HEK293T (cell line): Measurements from ENCODE around the gene PFN4.
"Not testable (repeated sequence)": the region's sequence is repeated elsewhere in the genome, so short reads cannot be mapped to it uniquely, and the experiment has no call there.

Source experiments
- CTCF ChIA-PET: fragments of 350-600 bp; formaldehyde crosslinking; extraction: SDS; loops from one replicate; lab custom pipeline; 2021; ENCODE audit warnings: antibody characterized with exemption, inconsistent platforms; lab: Yijun Ruan, JAX
- POLR2A ChIA-PET: fragments of 350-600 bp; formaldehyde crosslinking; extraction: SDS; loops from one replicate; lab custom pipeline; 2020; ENCODE audit warnings: antibody characterized with exemption, inconsistent platforms; lab: Yijun Ruan, JAX
- DNase-seq: peaks from one replicate; pipeline ENCODE4 v3.0.0; 2012; ENCODE audit warnings: mixed read lengths; ENCODE audit errors: extremely low spot score
- ARNT ChIP-seq: fragments of 450-650 bp; IDR thresholded peaks from 2 replicates; pipeline ENCODE4 v1.6.1; 2017; ENCODE audit warnings: mild to moderate bottlenecking
- BHLHE40 ChIP-seq: fragments of 450-650 bp; IDR thresholded peaks from 2 replicates; pipeline ENCODE4 v1.6.1; 2016; ENCODE audit warnings: mild to moderate bottlenecking, moderate library complexity, borderline replicate concordance
- CTBP1 ChIP-seq: fragments of 450-650 bp; IDR thresholded peaks from 2 replicates; pipeline ENCODE4 v1.6.1; 2016; ENCODE audit warnings: borderline replicate concordance
- ELF4 ChIP-seq: fragments of 450-650 bp; IDR thresholded peaks from 2 replicates; pipeline ENCODE4 v1.6.1; 2017; ENCODE audit warnings: antibody characterized with exemption
- FOXA1 ChIP-seq: fragments of 450-650 bp; IDR thresholded peaks from 2 replicates; pipeline ENCODE4 v1.6.1; 2016; ENCODE audit warnings: mild to moderate bottlenecking
- FOXK2 ChIP-seq: fragments of 450-650 bp; IDR thresholded peaks from 2 replicates; pipeline ENCODE4 v1.6.1; 2016; ENCODE audit warnings: mild to moderate bottlenecking
- FOXM1 ChIP-seq: fragments of 450-650 bp; IDR thresholded peaks from 2 replicates; pipeline ENCODE4 v1.6.1; 2017; ENCODE audit warnings: mild to moderate bottlenecking, borderline replicate concordance
- HDGF ChIP-seq: fragments of 450-650 bp; IDR thresholded peaks from 2 replicates; pipeline ENCODE4 v1.6.1; 2017; ENCODE audit warnings: antibody characterized with exemption, borderline replicate concordance
- L3MBTL2 ChIP-seq: fragments of 450-650 bp; conservative IDR thresholded peaks from 2 replicates; pipeline ENCODE4 v1.6.1; 2016; ENCODE audit warnings: mild to moderate bottlenecking
- LEF1 ChIP-seq: fragments of 450-650 bp; IDR thresholded peaks from 2 replicates; pipeline ENCODE4 v1.6.1; 2017; ENCODE audit warnings: mild to moderate bottlenecking, borderline replicate concordance
- NFRKB ChIP-seq: fragments of 450-650 bp; IDR thresholded peaks from 2 replicates; pipeline ENCODE4 v1.6.1; 2016; ENCODE audit warnings: mild to moderate bottlenecking, moderate library complexity
- SP1 ChIP-seq: fragments of 450-650 bp; IDR thresholded peaks from 2 replicates; pipeline ENCODE4 v1.6.1; 2017
- SUZ12 ChIP-seq: fragments of 450-650 bp; IDR thresholded peaks from 2 replicates; pipeline ENCODE4 v1.6.1; 2016; ENCODE audit warnings: mild to moderate bottlenecking
- TARDBP ChIP-seq: fragments of 450-650 bp; IDR thresholded peaks from 2 replicates; pipeline ENCODE4 v1.6.1; 2016
- ZNF384 ChIP-seq: fragments of 450-650 bp; IDR thresholded peaks from 2 replicates; pipeline ENCODE4 v1.6.1; 2016
- TF ChIP-seq, protein P1 (sequence below): fragments of 450-650 bp; IDR thresholded peaks from 2 replicates; pipeline ENCODE4 v1.6.1; 2016

Gene PFN4

GRCh38 chr2:24152413-24153197 lies 29.5 kb upstream of the PFN4 start:
- POLR2A ChIA-PET: no interaction called here

DNA sequence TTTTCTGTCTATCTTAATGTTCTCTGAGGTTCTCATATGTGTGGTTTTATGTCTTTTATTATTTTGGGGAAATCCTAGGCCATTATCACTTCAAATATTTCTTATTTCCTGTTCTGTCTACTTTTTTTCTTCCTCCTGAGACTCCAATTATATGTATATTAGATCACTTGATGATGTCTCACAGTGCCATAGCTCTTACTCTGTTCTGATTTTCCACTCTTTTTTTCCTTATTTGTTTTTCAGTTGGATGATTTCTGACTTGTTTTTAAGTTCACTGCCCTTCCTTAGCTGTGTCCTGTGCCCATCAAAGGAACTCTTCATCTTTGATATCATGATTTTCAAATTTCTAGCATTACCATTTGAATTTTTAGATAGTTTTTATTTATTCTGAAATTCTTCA lies 24.2 kb upstream of the PFN4 start:
- POLR2A ChIA-PET: no interaction called here
- no peak for TF ChIP-seq L3MBTL2
- TF ChIP-seq ARNT: no peak
- TF ChIP-seq HDGF: no peak
- no peak for TF ChIP-seq FOXM1
- DNase-seq: no peak
- CTCF ChIA-PET: no interaction called here

More at GRCh38 chr2:24152413-24153197, 29.5 kb upstream of the PFN4 start:
- CTCF ChIA-PET: no interaction called here
- TF ChIP-seq NFRKB (no peak), BHLHE40 (no peak), CTBP1 (no peak), FOXA1 (no peak), FOXM1 (no peak), FOXK2 (no peak)
- DNase-seq: no peak

DNA sequence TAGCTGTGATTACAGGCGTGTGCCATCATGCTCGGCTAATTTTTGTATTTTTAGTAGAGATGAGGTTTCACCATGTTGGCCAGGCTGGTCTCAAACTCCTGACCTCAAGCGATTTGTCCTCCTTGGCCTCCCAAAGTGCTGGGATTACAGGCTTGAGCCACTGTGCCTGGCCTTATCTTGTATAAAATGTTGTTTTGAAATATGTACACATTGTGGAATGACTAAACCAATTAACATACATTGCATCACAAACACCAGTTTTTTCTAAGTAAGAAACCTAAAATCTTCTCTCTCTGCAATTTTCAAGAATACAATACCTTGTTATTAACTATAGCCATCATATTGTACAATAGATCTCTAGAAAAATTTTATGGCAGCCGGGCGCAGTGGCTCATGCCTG lies 17.2 kb upstream of the PFN4 start:
- DNase-seq, POLR2A ChIA-PET, CTCF ChIA-PET: not testable (repeated sequence)

DNA sequence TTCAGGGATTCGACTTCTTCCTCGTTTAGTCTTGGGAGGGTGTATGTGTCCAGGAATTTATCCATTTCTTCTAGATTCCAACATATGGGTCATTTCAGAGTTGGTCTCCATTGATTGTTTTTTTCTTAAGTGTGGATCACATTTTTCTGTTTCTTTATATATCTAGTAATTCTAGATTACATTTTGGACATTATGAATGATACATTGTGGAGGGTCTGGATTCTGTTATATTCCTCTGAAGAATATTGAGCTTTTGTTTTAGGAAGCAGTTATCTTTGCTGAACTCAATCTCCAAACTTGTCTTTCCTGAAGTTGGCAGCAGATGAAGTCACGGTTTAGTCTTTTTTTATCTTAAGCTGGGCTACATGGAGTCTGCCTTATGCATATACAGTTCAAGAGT lies 9.4 kb upstream of the PFN4 start:
- ChIA-PET CTCF (no interaction called here), POLR2A (no interaction called here)
- no peak for TF ChIP-seq ARNT
- no peak for TF ChIP-seq ZNF384
- no peak for TF ChIP-seq FOXK2
- TF ChIP-seq, protein P1, sequence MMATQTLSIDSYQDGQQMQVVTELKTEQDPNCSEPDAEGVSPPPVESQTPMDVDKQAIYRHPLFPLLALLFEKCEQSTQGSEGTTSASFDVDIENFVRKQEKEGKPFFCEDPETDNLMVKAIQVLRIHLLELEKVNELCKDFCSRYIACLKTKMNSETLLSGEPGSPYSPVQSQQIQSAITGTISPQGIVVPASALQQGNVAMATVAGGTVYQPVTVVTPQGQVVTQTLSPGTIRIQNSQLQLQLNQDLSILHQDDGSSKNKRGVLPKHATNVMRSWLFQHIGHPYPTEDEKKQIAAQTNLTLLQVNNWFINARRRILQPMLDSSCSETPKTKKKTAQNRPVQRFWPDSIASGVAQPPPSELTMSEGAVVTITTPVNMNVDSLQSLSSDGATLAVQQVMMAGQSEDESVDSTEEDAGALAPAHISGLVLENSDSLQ: no peak
- no peak for TF ChIP-seq FOXA1
- no peak for TF ChIP-seq NFRKB
- no peak for TF ChIP-seq LEF1
- no peak for TF ChIP-seq CTBP1
- TF ChIP-seq ELF4: no peak
- TF ChIP-seq FOXM1: no peak
- TF ChIP-seq L3MBTL2: no peak
- TF ChIP-seq TARDBP: no peak
- no peak for DNase-seq

DNA sequence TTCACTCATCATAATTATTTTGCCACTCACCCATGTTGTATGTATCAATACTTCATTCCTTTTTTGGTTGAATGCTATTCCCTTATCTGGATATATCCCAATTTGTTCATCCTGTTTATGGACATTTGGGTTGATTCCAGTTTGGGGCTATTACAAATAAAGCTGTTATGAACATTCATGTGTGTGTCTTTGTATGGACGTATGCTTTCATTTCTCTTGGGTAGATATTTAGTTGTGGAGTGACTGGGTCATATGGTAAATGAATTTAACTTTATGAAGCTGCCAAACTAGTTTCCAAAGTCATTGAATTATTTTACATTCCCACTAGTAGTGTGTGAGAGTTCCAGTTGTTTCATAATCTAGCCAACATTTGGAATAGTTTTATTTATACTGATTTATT lies 2.8 kb upstream of the PFN4 start:
- no peak for DNase-seq
- ChIA-PET POLR2A (no interaction called here), CTCF (no interaction called here)
- TF ChIP-seq SP1: no peak
- TF ChIP-seq, protein P1: no peak
- TF ChIP-seq ZNF384: no peak
- no peak for TF ChIP-seq ELF4
- TF ChIP-seq FOXK2: no peak
- TF ChIP-seq ARNT: no peak

DNA sequence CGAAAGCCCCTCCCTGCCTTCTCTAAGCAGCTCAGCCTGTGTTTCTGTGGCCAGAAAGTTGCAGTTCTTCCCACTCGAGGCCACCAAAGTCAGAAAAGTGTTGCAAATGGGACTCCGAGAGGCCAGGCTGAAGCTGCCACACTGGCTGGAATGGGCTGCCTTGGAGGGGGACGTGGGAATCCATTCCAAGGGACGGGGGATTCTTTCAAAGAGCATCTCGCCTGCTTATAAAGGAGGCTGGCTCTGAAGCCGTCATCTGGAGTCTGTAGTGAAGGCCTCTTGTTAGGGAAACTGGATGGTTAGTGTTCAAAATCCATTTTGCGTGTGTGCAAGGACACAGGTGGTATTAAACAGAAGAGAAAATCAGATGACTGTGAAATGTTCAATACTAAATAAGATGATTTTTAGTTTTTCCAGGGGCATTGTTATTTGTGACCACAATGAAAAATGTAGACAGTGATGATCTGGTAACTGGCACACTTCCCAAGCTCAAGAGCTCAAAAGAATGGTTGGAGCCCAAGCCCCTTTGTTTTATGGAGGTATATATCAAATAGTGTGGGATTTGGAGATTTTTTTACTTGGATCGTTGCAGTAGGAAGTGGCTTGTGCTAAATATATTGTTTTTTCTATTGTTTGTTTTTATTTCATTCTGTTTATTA lies 917 bp upstream of the PFN4 start:
- POLR2A ChIA-PET: interaction anchor here (0.7 to 3.5 kb wide), 6 partner anchors 14 to 77 kb away, joined by 3 to 26 read pairs (median 4); partner anchors contain the start of genes SF3B6, TP53I3 and WDCP
- TF ChIP-seq L3MBTL2 (peak; percentile 73), FOXM1 (no peak), HDGF (0 out of 2 replicates have a peak, but pooled peaks have one; percentile 48)
- DNase-seq: no peak
- CTCF ChIA-PET: interaction anchor here (0.6 to 0.9 kb wide), 3 partner anchors 45 to 871 kb away, joined by 3 to 4 read pairs (median 4); no protein-coding TSS in a partner anchor

DNA sequence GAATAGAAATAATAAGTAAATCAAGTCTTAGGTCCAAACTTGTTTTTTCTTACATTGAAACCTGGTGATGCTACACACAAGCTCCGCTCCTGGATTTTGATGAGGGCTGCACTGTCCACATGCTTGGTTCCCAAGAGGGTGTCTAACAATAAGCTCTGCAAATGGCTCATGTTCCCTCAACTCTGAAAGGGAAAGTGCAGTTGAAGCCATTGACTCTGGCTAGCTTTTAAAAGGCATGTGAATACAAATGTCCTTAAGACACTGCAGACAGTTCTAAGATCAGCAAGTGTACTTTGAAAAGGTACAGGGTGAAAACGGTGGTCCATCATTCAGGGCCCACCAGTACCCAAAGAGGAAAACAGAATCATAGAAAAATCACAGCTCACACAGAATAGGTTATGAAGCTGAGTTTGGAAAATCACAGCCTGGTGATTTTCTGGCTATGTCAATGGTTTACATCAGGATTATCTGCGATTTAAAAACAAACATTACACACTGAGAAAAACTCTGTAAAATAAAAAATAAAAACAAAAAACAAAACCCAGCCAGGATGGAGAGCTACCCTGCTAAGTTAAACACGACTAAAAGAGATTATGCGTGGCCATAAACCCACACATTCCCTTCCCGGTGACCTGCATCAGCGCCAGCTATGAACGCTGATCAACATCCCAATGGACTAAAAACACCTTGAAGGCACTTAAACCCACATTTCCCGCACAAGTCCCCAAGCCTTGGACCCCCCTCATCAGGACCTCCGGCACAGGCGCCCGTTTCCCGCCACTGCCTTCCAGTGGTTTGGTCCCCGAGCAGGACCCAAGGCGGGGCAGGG lies 554 bp downstream of the PFN4 start:
- CTCF ChIA-PET: interaction anchor here (0.6 to 0.8 kb wide), 5 partner anchors 14 to 390 kb away, joined by 3 to 9 read pairs (median 3); no protein-coding TSS in a partner anchor
- DNase-seq: no peak
- TF ChIP-seq L3MBTL2 (peak; percentile 87; the same call in 1 of the 2 replicates), SUZ12 (no peak), HDGF (peak; percentile 70; the same call in 1 of the 2 replicates)

More for the DNA sequence above, 554 bp downstream of the PFN4 start:
- POLR2A ChIA-PET: interaction anchor here (0.6 to 3.5 kb wide), 8 partner anchors 9 to 195 kb away, joined by 3 to 26 read pairs (median 4); partner anchors contain the start of genes ATAD2B, SF3B6, TP53I3 and WDCP
